Erythroblast (primary cell): ENCODE data around the gene ELMO3.

ENCODE experiments used
- GATA1 ChIP-seq: IDR thresholded peaks from 2 replicates; pipeline ENCODE4 v1.6.1; 2011; ENCODE audit warnings: low read depth, mild to moderate bottlenecking, control low read depth, low read length, moderate library complexity
- POLR2A ChIP-seq: IDR thresholded peaks from 2 replicates; pipeline ENCODE4 v1.6.1; 2011; ENCODE audit warnings: mild to moderate bottlenecking, low read length

DNA sequence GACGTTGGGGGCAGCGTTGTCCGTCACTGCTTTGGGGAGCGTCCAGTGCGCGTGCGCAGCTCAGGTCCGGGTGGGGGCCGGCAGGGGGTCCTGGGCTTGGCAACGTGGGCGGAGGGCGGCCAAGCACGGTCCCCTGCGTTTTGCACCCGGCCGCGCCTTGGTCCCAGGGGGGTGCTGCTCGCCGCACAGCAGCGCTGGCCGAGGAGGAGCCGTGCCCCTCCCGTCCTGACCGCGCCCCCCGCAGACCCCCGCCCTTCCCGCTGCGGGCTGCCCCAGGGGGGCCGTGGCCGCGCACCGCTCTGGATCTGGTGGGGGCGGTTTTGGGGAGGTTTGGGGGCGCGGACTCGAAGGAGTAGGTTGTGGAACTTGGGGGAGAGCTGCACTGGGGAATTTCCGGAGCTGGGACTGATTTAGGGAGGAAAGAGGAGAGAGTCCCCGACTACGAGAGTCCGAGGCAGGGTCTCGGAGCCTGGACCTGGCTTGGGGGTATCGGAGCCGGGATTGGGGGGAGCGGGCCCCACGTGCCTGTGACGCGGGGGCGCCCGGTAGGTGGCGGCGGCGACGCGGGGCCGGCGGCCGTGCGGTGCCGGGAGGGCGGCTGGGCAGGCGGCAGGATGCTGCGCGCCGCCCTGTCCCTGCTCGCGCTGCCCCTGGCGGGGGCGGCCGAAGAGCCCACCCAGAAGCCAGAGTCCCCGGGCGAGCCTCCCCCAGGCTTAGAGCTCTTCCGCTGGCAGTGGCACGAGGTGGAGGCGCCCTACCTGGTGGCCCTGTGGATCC lies 49.7 kb downstream of the ELMO3 start, which contains the start of gene SLC9A5:
- TF ChIP-seq POLR2A (no peak), GATA1 (no peak)
